NCI-H748 treated with DMSO at 0.1 percent for 48 hours (cell line): ENCODE data around the gene ZFP37.
"Not testable (repeated sequence)": the region's sequence is repeated elsewhere in the genome, so short reads cannot be mapped to it uniquely, and the experiment has no call there.

ENCODE experiments used
- DNase-seq: peaks from one replicate; lab custom pipeline; 2025; lab: John Stamatoyannopoulos, UW

The ZFP37 gene

DNA sequence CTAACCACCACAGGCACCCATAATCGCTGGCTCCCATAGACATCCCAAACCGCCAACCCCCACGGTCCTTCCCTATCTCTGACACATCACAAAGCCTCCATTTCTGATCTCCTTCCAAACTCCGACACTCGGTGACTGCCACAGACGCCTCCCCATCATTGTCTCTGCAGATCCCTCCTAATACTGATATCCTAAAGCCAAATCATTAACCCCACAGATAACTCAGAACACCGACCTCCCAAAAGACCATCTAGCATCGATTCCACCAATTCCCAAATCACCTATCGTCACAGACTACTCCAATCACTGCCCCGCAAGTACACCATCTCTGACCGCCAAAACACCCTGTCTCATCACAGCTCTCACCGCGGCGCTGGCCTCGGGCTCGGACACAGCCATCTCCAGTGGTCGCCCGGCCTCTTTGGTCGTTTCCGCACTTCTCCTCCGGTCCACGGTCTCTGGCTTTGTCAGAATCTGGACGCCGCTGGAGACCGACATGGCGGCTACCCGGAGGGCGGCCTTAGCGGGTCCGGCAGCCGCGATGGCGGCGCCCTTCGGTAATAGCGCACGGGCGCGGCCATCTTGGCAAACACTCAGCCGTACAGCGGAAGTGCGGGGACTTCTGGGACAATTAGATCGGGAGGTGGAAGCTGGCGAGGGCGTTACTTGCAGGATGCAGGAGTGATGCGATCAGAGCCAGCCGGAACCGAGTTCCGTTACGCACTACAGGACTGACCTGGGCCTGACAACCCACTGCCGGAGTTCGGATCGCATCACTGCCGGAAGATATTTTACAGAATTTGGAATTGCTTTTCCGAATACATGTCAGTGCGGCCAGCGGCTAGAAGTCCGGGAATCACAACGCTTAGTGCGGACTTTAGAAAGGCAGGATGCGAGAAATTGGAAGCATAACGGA, at the start of gene ZFP37:
Gene ZFP37, minus strand, starts transcription at position 534 of the 916 bp plus-strand sequence. Its CDS starts 36 bp downstream, at position 498.
- DNase-seq = peak; percentile 94

DNA sequence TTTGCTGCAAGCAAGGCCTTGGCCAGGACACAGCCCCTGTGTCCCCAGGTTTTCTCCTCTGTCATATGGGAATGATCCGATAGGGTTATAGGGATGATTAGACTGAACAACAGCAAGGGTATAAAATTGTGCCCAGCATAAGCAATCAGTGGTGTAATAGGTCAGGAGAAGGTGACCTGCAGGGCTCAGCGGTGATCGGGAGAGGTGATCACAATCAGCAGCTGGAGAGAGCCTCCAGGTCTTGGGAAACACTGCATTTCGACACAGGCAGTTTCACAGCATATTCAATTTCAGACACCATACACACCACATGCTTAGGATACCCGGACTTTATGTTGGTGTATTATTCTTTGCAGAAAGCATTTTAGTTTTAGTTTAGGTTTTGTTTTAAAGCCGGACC, 48.8 kb upstream of the ZFP37 start:
- DNase-seq = not testable (repeated sequence)

DNA sequence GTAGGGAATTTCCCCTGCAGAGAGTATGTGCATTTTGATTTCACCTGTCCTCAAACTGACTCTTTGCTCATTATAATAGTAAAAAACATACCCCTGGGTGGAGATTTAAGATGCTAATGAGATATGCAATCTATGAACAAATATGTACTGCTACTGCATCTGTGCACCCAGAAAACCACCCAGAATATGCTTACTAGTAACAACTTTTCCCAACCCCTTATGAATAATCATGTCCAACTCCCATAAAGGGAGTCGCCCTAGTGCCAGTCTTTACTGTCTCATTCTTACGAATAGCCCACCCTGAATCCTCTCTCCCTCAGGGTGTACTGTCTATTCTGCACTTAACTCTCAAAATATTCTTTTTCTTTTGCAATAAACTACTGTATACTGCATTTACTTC, 39.0 kb upstream of the ZFP37 start:
- DNase-seq = no peak

DNA sequence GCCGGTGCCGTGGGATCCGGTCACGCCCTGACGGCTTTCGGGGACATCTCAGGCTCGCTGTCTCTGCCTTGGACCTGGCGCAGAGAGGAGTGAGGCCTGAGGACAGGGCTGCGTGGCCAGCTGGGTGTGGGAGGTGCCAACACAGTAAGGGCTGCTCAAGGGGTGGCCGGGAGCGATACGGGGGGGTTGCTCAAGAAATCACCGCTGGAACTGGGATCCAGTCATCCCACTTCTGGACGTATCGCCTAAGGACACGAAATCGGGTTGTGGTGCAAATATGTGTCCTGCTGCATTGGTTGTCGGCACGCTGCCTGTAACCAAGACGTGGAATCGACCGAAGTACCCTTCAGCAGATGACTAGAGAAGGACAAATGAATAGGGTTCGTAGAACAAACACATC, 33.4 kb upstream of the ZFP37 start:
- not testable (repeated sequence) for DNase-seq

DNA sequence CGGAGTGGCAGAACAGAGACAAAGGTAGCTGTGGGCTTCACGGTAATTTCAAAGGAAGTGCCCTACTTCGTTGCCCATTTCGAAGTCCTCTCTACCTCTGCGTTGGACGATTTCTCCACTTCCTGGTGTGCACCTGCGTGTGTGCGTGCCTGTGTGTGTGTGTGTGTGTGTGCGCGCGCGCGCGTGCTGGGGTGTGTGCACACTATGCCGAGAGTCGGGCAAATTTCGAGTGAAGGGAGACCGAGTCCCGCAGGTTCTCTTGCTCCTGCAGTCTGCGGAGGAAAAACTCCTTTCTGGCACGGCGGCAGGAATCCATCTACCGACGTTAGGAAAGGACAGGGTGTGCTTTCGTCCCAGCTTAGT, 32.6 kb upstream of the ZFP37 start:
- DNase-seq = not testable (repeated sequence)

DNA sequence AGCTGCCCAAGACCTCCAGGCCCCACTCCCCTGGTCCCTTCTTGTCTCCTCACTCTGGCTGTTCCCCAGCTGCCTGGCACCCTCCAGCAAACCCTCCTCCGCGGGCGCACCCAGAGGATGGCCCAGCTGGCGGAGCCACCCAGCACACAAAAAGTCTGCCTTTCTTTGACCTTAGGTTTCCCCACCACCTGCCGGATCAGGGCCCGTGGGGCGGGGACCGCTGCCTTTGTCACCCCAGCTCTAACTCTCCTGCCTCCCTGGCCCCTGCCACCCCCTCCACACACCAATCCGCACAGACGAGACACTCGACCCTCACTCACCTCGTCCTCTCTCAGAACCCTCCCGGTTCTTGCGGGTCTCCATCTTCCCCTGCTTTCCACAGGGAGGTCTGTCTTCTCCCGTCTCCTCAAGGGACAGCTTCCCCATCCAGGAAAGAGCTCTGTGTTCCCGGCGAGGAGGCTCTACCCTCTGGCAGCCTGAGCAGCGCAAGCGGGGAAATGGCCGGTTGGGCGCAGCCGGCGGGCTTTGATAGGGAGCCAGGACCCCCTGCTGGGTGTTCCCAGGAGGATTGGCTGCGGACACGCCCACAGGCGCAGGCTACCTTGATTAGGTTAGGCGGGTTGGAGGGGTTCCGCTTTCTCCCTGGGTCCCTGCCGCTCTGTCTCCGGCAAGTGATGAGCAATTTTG, 32.1 kb upstream of the ZFP37 start:
- not testable (repeated sequence) for DNase-seq

DNA sequence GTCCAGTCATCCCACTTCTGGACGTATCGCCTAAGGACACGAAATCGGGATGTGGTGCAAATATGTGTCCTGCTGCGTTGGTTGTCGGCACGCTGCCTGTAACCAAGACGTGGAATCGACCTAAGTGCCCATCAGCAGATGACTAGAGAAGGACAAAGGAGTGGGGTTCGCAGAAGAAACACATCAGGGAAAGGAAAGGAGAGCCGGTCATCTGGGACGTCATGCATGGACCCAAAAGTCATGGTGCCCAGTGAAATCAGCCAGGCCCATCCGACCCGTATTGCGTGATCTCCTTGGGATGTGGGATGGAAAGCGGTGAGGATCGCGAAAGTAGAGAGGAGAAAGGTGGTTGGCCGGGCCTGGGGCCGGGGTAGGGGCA, 6.4 kb upstream of the ZFP37 start:
- DNase-seq = not testable (repeated sequence)

DNA sequence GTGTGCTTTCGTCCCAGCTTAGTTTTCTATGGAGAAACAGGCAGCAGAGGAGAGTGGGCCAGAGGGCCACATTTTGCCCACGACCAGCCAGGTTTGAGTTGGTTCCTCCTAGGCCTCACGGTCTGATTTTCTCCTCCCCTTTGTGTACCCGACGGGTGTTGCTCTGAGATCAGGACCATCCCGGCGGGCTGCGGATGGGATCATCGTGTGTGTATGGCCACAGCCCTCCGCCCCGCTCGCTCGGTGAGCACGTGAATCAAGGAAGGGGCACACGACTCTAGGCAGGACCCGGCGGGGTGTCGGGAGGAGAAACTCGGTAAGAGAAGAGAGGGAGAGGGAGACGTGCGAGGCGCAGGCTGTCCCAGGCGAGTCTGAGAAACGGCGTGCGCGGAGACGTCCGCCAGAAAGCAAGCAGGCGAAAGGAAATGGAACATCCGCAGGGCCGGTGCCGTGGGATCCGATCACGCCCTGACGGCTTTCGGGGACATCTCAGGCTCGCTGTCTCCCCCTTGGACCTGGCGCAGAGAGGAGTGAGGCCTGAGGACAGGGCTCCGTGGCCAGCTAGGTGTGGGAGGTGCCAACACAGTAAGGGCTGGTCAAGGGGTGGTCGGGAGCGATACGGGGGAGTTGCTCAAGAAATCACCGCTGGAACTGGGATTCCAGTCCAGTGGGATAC, 5.9 kb upstream of the ZFP37 start:
- not testable (repeated sequence) for DNase-seq

DNA sequence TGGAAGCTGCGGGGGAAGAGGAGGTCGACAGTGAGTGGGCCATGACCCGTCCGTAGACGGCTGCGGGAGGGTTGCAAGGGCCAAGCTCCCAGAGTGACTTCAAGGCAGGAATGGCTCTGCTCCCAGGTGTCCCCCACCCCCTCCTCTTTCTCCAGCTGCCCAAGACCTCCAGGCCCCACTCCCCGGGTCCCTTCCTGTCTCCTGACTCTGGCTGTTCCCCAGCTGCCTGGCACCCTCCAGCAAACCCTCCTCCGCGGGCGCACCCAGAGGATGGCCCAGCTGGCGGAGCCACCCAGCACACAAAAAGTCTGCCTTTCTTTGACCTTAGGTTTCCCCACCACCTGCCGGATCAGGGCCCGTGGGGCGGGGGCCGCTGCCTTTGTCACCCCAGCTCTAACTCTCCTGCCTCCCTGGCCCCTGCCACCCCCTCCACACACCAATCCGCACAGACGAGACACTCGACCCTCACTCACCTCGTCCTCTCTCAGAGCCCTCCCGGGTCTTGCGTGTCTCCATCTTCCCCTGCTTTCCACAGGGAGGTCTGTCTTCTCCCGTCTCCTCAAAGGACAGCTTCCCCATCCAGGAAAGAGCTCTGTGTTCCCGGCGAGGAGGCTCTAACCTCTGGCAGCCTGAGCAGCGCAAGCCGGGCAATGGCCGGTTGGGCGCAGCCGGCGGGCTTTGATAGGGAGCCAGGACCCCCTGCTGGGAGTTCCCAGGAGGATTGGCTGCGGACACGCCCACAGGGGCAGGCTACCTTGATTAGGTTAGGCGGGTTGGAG, 4.7 kb upstream of the ZFP37 start:
- DNase-seq = not testable (repeated sequence)

DNA sequence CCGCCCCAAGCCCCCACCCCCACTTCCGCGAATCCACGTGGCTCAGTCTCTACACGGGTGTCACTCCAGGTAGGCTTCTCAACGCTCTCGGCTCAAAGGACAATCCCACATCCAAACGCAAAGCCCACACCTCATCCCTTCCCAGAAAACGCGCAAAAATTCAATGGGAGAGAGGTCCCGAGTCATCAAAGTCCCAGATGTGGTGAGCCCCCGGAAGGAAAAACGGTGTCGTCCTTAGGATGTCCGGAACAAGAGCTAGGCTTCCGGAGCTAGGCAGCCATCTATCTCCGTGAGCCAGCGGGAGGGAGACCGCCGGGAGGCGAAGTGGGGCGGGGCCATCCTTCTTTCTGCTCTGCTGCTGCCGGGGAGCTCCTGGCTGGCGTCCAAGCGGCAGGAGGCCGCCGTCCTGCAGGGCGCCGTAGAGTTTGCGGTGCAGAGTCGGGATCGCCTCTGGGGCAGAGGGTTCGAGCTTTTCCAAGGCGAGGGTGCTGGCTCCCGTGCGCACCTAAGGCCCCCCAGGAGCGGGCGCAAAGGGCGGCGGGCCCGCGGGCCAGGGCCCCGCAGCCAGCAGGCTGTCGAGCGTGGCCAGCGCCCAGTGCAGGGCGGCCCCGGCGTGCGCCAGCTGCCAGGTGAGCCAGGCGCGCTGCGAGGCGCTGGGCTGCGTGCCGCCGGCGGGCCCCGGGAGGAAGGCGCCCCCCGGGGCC, 3.2 kb upstream of the ZFP37 start:
- DNase-seq = not testable (repeated sequence)

DNA sequence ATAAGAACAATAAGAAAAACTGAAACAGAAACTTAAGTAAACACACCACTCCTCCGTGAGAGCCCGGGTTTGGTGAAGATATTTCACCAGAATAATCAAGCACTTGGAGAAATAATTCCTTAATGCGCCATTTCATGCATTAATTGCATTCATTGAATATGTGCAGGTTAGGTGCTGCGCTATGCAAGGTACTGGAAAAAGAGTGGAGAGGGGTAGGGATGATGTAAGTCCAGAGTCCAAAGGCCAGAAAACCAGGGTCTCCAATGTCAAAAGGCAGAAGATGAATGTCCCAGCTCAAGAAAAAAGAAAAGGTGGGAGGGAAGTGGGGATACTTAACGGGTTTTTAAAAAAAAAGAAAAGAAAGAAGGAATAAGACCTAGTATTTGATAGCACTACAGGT, 669 bp upstream of the ZFP37 start:
- no peak for DNase-seq

DNA sequence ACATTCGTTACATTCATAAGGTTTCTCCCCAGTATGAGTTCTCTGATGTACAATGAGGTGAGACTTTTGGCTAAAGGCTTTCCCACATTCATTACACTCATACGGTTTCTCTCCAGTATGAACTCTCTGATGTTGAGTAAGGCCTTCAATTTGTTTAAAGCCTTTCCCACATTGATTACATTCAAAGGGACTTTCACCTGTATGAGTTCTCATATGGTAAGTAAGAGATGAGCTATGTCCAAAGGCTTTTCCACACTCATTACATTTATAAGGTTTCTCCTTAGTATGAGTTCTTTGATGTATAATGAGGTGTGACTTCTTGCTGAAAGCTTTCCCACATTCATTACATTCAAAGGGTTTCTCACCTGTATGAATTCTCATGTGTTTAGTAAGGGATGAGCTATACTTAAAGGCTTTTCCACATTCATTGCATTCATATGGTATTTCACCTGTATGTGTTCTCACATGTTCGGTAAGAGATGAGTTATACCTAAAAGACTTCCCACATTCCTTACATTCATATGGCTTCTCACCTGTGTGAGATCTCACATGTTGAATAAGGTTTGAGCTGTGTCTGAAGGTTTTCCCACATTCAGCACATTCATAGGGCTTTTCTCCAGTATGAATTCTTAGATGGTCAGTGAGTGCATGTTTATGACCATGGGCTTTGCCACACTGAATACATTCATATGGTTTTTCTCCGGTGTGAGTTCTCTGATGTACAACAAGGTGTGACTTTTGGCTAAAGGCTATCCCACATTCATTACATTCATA, 13.5 kb downstream of the ZFP37 start:
- no peak for DNase-seq

DNA sequence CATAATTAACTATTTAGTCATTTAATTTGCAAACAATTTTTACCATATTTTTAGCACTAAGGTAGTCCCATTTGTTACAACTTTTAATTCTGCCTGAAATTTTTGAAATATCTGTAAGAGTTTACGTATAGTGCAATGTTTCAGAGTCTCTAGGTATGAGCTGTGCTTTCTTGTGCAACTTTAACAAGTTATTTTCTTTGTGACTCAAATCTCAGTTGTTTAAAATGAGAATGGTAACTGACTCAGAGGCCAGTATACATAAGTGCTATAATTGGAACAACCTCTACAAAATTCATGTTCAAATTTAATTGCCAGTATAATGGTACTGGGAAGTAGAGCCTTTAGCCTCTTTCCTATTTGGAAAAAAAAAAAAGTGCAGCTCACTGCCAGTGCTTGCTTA, 30.3 kb downstream of the ZFP37 start:
- DNase-seq = no peak

DNA sequence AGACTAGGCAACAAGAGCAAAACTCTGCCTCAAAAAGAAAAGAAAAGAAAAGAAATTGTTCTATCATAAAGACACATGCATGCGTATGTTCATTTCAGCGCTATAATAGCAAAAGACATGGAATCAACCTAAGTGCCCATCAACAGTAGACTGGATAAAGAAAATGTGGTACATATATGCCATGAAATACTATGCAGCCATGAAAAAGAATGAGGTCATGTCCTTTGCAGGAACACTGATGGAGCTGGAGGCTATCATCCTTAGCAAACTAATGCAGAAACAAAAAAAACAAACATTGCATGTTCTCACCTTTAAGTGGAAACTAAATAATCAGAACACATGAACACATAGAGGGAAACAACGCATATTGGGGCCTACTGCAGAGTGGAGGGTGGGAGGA, 38.3 kb downstream of the ZFP37 start:
- no peak for DNase-seq

DNA sequence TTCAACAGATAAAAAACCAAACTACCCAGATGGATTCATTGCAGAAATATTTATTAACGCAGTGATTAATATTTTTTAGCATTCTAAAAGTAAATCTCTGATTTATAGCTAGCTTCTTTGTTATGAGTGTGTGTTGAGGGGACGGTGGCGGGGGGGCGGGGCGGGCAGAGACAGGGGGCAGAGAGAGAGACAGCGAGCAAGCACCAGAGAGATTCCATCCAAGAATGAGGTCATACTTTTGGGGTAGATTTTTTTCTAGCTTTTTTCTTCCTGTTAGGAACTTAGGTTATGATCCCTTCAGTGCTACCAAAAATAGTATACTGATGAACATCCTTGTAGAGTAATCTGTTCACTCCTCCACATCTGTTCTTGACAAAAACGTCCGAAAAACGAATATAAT, 44.0 kb downstream of the ZFP37 start:
- peak; percentile 12 for DNase-seq

DNA sequence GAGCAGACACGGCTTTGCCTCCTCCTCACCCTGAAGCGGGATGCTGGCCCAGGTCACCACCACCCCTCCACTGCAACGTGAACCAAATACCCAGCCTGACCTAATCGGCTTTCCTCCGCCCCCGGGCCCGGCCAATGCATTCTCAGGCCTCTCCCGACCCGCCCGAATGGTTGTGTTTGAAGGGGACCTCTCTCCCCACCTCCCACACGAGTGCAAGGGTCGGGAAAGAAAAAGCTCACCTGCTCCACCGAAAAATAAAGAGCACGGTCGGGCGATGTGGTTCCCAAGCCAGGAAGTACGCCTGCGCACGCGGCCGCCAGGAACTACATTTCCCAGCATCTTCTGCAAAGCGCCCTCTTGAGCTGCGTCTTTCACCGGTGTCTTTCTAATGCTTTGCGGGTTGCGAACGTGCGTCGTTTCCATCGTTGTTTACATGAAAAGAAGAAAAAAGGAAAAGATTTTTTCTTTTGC, 44.6 kb downstream of the ZFP37 start, which contains the start of gene ZNF883:
Gene ZNF883, minus strand, starts transcription at position 282 of the 471 bp plus-strand sequence.
- DNase-seq = peak; percentile 74

DNA sequence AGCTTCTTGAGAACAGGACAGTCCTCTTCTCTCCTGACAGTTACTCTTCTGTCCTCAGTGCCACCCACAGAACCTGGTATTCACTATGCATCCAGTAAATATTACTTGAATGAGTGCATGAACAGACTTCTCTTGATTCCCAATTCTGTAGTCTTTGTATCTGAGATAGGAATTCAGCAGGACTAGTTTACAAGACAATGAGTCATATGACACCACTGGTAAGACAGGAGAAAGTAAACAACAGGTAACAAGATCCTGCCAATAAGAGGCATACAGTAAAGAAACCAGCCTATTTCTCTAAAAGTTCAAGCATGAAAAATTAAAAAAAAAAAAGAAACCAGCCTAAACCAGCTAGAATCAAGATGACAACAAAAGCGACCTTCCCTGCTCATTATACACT, 50.7 kb downstream of the ZFP37 start:
- DNase-seq = no peak

DNA sequence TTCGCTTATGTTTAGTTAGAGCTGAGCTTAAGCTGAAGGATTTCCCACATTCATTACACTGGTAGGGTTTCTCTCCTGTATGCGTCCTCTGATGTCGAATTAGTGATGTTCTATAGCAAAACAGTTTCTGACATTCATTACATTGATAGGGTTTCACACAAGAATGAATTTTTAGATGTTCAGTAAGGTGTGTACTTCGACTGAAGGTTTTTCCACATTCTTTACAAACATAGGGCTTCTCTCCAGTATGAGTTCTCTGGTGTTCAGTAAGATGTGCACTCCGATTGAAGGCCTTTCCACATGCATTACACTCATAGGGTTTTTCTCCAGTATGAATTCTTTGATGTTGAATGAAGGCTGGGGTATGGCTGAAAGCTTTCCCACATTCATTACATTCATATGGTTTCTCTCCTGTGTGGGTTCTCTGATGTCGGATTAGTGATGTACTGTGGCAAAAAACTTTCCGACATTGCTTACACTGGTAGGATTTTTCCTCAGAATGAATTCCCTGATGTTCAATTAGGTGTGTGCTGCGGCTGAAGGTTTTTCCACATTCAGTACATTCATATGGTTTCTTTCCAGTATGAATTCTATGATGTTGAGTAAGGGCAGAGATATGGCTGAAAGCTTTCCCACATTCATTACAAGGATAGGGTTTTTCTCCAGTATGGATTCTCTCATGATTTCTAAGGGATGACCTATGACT, 59.1 kb downstream of the ZFP37 start:
- no peak for DNase-seq
